K562 (cell line): Measurements from ENCODE around the gene THEM4. TPM values are rescaled to one million over a fixed set of nuclear protein-coding genes. Genes with fewer than 3 reads are reported as not detected.

Experiments
- ATAC-seq: fragments of 200-7000 bp; cut with Tn5 transposase; 3 replicates; pipeline ENCODE4 v1.9.1; 2020; ENCODE audit warnings: moderate library complexity
- BruUV-seq: library from RNA; stranded (reverse); fragments of 400-500 nt; replicated peaks from 2 replicates; lab custom pipeline; 2021; lab: Mats Ljungman, UMichigan
- CTCF ChIA-PET: fragments of 300-600 bp; formaldehyde crosslinking; extraction: SDS; loops from one replicate; lab custom pipeline; 2021; ENCODE audit warnings: low intra/inter-chr PET ratio; lab: Yijun Ruan, JAX
- POLR2A ChIA-PET: fragments of 300-600, 350-650 bp; sonication (Branson Sonifier 250); formaldehyde crosslinking; extraction: SDS; loops from one replicate; lab custom pipeline; 2021; ENCODE audit warnings: antibody characterized with exemption, inconsistent platforms; lab: Yijun Ruan, JAX
- DNase-seq, 4 experiments: peaks; one replicate each; pipeline versions ENCODE4 v3.0.0 to v3.0.0-alpha.2; 2011 to 2018; ENCODE audit warnings: low spot score in 3 of 4, mixed read lengths in 3 of 4; ENCODE audit errors: extremely low read depth in 1 of 4
- FAIRE-seq: peaks from 2 replicates; lab custom pipeline; 2011; peaks lifted over from hg19 to GRCh38; lab: Jason Lieb, UNC
- H2AFZ ChIP-seq: 2 replicates; pipeline ENCODE4 v1.6.0; 2011; ENCODE audit warnings: low read depth, low read length, control low read depth, inconsistent platforms
- H3K27ac ChIP-seq: fragments of 200-600 bp; 3 replicates; pipeline ENCODE4 v1.8.0; 2011; ENCODE audit warnings: low read depth, mild to moderate bottlenecking, control low read depth, inconsistent platforms, low read length, moderate library complexity, mixed read lengths; ENCODE audit errors: extremely low read depth
- H3K27me3 ChIP-seq, 2 experiments: fragments of 300-600 bp in 1 of 2; 2 replicates in 1 of 2; 3 replicates in 1 of 2; pipeline versions ENCODE4 v1.6.0 to v1.8.0; 2011; ENCODE audit warnings: inconsistent platforms in 2 of 2, low read length in 2 of 2, mild to moderate bottlenecking in 1 of 2, mixed read lengths in 1 of 2, moderate library complexity in 1 of 2; ENCODE audit not compliant: control insufficient read depth in 2 of 2, insufficient read depth in 2 of 2
- H3K36me3 ChIP-seq: fragments of 300-600 bp; 3 replicates; pipeline ENCODE4 v1.8.0; 2011; ENCODE audit warnings: mild to moderate bottlenecking, low read length, inconsistent platforms; ENCODE audit not compliant: control insufficient read depth, insufficient read depth
- H3K4me1 ChIP-seq, 2 experiments: fragments of 200-600 bp in 1 of 2; replicated peaks in 1 of 2; 2 replicates in 1 of 2; 3 replicates in 1 of 2; pipeline versions ENCODE4 v1.5.1 to v1.8.0; 2011; ENCODE audit warnings: inconsistent platforms in 2 of 2, low read length in 2 of 2, mild to moderate bottlenecking in 1 of 2, mixed read lengths in 1 of 2, moderate library complexity in 1 of 2; ENCODE audit not compliant: control insufficient read depth in 2 of 2, insufficient read depth in 2 of 2
- H3K4me2 ChIP-seq: 2 replicates; pipeline ENCODE4 v1.6.1; 2011; ENCODE audit warnings: low read length, control low read depth, inconsistent platforms, mixed read lengths; ENCODE audit not compliant: insufficient read depth
- H3K4me3 ChIP-seq: fragments of 200-600 bp; sonication (generic), shearing (Covaris generic); 2 replicates; pipeline ENCODE4 v1.5.1; 2016; ENCODE audit warnings: control low read depth, inconsistent platforms
- H3K79me2 ChIP-seq: fragments of 200-600 bp; 3 replicates; pipeline ENCODE4 v1.8.0; 2011; ENCODE audit warnings: low read length, inconsistent platforms; ENCODE audit not compliant: control insufficient read depth, insufficient read depth
- H3K9ac ChIP-seq, 2 experiments: 2 replicates each; pipeline versions ENCODE4 v1.6.0 to v1.6.1; 2011; ENCODE audit warnings: low read depth in 2 of 2, low read length in 2 of 2, control low read depth in 1 of 2, inconsistent platforms in 1 of 2, mild to moderate bottlenecking in 1 of 2, mixed read lengths in 1 of 2; ENCODE audit not compliant: insufficient read depth in 1 of 2
- H3K9me1 ChIP-seq: one replicate; pipeline ENCODE4 v1.6.0; 2011; ENCODE audit warnings: inconsistent platforms, mild to moderate bottlenecking, low read length, moderate library complexity; ENCODE audit not compliant: control insufficient read depth, insufficient read depth
- H3K9me3 ChIP-seq: replicated peaks from 2 replicates; pipeline ENCODE4 v1.5.1; 2011; ENCODE audit warnings: low read depth, low read length, inconsistent platforms; ENCODE audit not compliant: control insufficient read depth, insufficient read depth
- H4K20me1 ChIP-seq: replicated peaks from 2 replicates; pipeline ENCODE4 v1.6.1; 2011; ENCODE audit warnings: low read length, inconsistent platforms, mixed read lengths; ENCODE audit not compliant: control insufficient read depth, insufficient read depth
- ATF1 ChIP-seq, 2 experiments: fragments of 450-650 bp in 1 of 2; IDR thresholded peaks; 2 replicates each; pipeline ENCODE4 v1.6.1; 2016; ENCODE audit warnings: missing compliant biosample characterization in 1 of 2, missing genetic modification characterization in 1 of 2
- BRD4 ChIP-seq: fragments of 200-600 bp; sonication (generic); IDR thresholded peaks from 2 replicates; pipeline ENCODE4 v1.6.1; 2017; ENCODE audit warnings: inconsistent platforms
- CBX3 ChIP-seq, 2 experiments: IDR thresholded peaks; 1 replicate in 1 of 2; 2 replicates in 1 of 2; pipeline ENCODE4 v1.6.1; 2012; ENCODE audit warnings: inconsistent platforms in 2 of 2, low read length in 2 of 2, borderline replicate concordance in 1 of 2, control low read depth in 1 of 2
- DACH1 ChIP-seq: fragments of 450-650 bp; IDR thresholded peaks from 2 replicates; pipeline ENCODE4 v1.6.1; 2018; ENCODE audit not compliant: partially characterized antibody
- EZH2 ChIP-seq: IDR thresholded peaks from 2 replicates; pipeline ENCODE4 v1.6.1; 2012; ENCODE audit warnings: low read depth, mild to moderate bottlenecking, inconsistent platforms, low read length, borderline replicate concordance
- HCFC1 ChIP-seq: IDR thresholded peaks from 2 replicates; pipeline ENCODE4 v1.6.1; 2012; ENCODE audit warnings: low read depth, low read length, improper control_type of control experiment
- HDAC3 ChIP-seq: fragments of 450-650 bp; IDR thresholded peaks from 2 replicates; pipeline ENCODE4 v1.6.1; 2018; ENCODE audit warnings: borderline replicate concordance, mild to moderate bottlenecking, moderate library complexity; ENCODE audit not compliant: partially characterized antibody
- HSF4 ChIP-seq: fragments of 250-450 bp; sonication (Bioruptor Pico); IDR thresholded peaks from 2 replicates; pipeline ENCODE4 v2.1.2; 2022; ENCODE audit warnings: mild to moderate bottlenecking, moderate library complexity, borderline replicate concordance
- KLF10 ChIP-seq: fragments of 250-450 bp; sonication (Bioruptor Pico); IDR thresholded peaks from 2 replicates; pipeline ENCODE4 v1.6.1; 2021; ENCODE audit warnings: matching md5 sums
- MAFF ChIP-seq: IDR thresholded peaks from 2 replicates; pipeline ENCODE4 v1.6.1; 2012; ENCODE audit warnings: low read length, improper control_type of control experiment
- NCOA4 ChIP-seq: fragments of 450-650 bp; IDR thresholded peaks from 2 replicates; pipeline ENCODE4 v1.6.1; 2018; ENCODE audit warnings: mild to moderate bottlenecking; ENCODE audit not compliant: partially characterized antibody
- NFATC3 ChIP-seq: fragments of 450-650 bp; IDR thresholded peaks from 2 replicates; pipeline ENCODE4 v1.6.1; 2017; ENCODE audit warnings: mild to moderate bottlenecking
- PML ChIP-seq: IDR thresholded peaks from 2 replicates; pipeline ENCODE4 v1.6.1; 2012; ENCODE audit warnings: low read length, inconsistent platforms
- POLR2G ChIP-seq: fragments of 200-400 bp; formaldehyde crosslinking; IDR thresholded peaks from 2 replicates; pipeline ENCODE4 v1.6.1; 2017; ENCODE audit warnings: low read depth, mild to moderate bottlenecking, antibody characterized with exemption, low read length, moderate library complexity
- PREB ChIP-seq: sonication (generic); formaldehyde crosslinking; IDR thresholded peaks from 2 replicates; pipeline ENCODE4 v1.8.1; 2023; ENCODE audit warnings: mild to moderate bottlenecking, missing genetic modification reagents
- SOX6 ChIP-seq: fragments of 450-650 bp; IDR thresholded peaks from 2 replicates; pipeline ENCODE4 v1.6.1; 2014; ENCODE audit warnings: mild to moderate bottlenecking
- TSC22D4 ChIP-seq: fragments of 450-650 bp; IDR thresholded peaks from 2 replicates; pipeline ENCODE4 v1.6.1; 2016; ENCODE audit warnings: missing genetic modification characterization, missing biosample characterization, control low read depth
- ZNF140 ChIP-seq: fragments of 250-450 bp; sonication (Bioruptor Pico); IDR thresholded peaks from 2 replicates; pipeline ENCODE4 v1.8.0; 2021; ENCODE audit warnings: moderate library complexity, mild to moderate bottlenecking, inconsistent platforms
- ZNF197 ChIP-seq: fragments of 200-800 bp; sonication (Bioruptor generic); IDR thresholded peaks from 2 replicates; pipeline ENCODE4 v1.6.1; 2016; ENCODE audit warnings: low read depth, missing genetic modification characterization, missing compliant biosample characterization
- ZNF644 ChIP-seq: fragments of 200-800 bp; sonication (Bioruptor generic); IDR thresholded peaks from 2 replicates; pipeline ENCODE4 v1.6.1; 2016; ENCODE audit warnings: low read depth, missing genetic modification characterization, missing compliant biosample characterization
- WGBS: fragments of 100-300 bp; shearing (Covaris generic); methylation state at CpG from one replicate; pipeline ENCODE4 v1.1.6; 2016; ENCODE audit warnings: low coverage, mixed read lengths; ENCODE audit not compliant: insufficient coverage; ENCODE audit errors: missing lambda C conversion rate; 5-methylcytosine and 5-hydroxymethylcytosine counted together
- in situ Hi-C: fragments of 300-500 bp; cut with MboI; formaldehyde crosslinking; loops from 4 replicates; pipeline ENCODE4 v1.15.0; 2018; ENCODE audit warnings: inconsistent platforms, mixed read lengths
- intact Hi-C: fragments of 100-400 bp; cut with micrococcal nuclease; formaldehyde crosslinking; loops from 2 replicates; pipeline ENCODE4 v1.14.2; 2022
- polyA plus RNA-seq, 8 experiments: library from polyadenylated mRNA; depleted of rRNA in 4 of 8; stranded (reverse) in 5 of 8; unstranded in 3 of 8; fragments of >200 nt; fragmentation: Nextera tagmentation in 2 of 8; fragmentation: Illumina TruSeq in 1 of 8; extraction: Ambion mirVana in 2 of 8; extraction: Trizol in 1 of 8; gene quantifications; 2 replicates each; pipeline versions ENCODE4 v1.2.1 to v1.2.3, GENCODE V29; 2011 to 2014; ENCODE audit warnings: inconsistent platforms in 1 of 8, missing spikeins in 1 of 8
- total RNA-seq, 7 experiments: library from RNA; depleted of rRNA in 6 of 7; stranded (reverse); fragments of >200 nt in 6 of 7; fragmentation: Illumina TruSeq in 2 of 7; extraction: Trizol in 2 of 7; gene quantifications; 2 replicates each; pipeline versions ENCODE4 v1.2.1 to v1.2.3, GENCODE V29; 2011 to 2021; ENCODE audit warnings: low replicate concordance in 1 of 7

Gene THEM4
- total and polyA plus RNA-seq, 9 of the 15 experiments (the other 6 are each of a cell fraction or from before 2014, with no cell fraction given) = 8.6 to 71.9 (median 35.3) TPM

- Histone ChIP-seq H3K4me3 (no peak overlapping the region), H3K9me1 (no peaks in the 10 kb centered on the region), H3K27me3 (no peaks in the 10 kb centered on the region; a peak in 1 of 5 replicates), H3K4me2 (no peak overlapping the region), H3K36me3 (no peaks in the 10 kb centered on the region), H3K9ac (no peak overlapping the region), H3K79me2 (no peaks in the 10 kb centered on the region), H3K9me3 (no peaks in the 10 kb centered on the region), H4K20me1 (no peaks in the 10 kb centered on the region), H2AFZ (no peak overlapping the region), H3K4me1 (peaks cover 6 to 27% of the 10 kb centered on the region in 2 experiments; a peak in 4 of 5 replicates), H3K27ac (no peak overlapping the region)
- intact Hi-C loops = no loop called here
- no peak for DNase-seq
- WGBS = 27% methylated on average over 1 of the region's 1 CpG
- BruUV-seq = no TSS peak
- CTCF ChIA-PET = no interaction called here
- no peak for ATAC-seq
- in situ Hi-C loops = no loop called here
- FAIRE-seq = no peak
- TF ChIP-seq HCFC1 (no peak), NFATC3 (no peak), EZH2 (no peak), HSF4 (CRISPR knock-in tag) (no peak), POLR2G (no peak), ZNF140 (CRISPR knock-in tag) (no peak), PREB (CRISPR knock-in tag) (no peak), ZNF197 (CRISPR knock-in tag) (no peak), BRD4 (no peak), DACH1 (no peak), MAFF (no peak), TSC22D4 (tag) (no peak), ATF1 (CRISPR knock-in tag; IDR thresholded peaks at IDR 0.05) (no peak), ATF1 (tag; IDR thresholded peaks at IDR 0.05) (no peak), CBX3 (IDR thresholded peaks at IDR 0.05; ENCODE audit: borderline replicate concordance in 1 of 2, low read length in 2 of 2) (no peak), HDAC3 (no peak), ZNF644 (no peak), NCOA4 (no peak), PML (no peak), SOX6 (no peak), KLF10 (no peak)
- POLR2A ChIA-PET = no interaction called here
Measured at GRCh38 chr1:151948506-151948905, 39.2 kb upstream of the THEM4 start.
